ENCODE measurements around the gene RIC1. TPM values are rescaled to one million over a fixed set of nuclear protein-coding genes. Genes with fewer than 3 reads are reported as not detected.

RIC1 gene
- total and polyA plus RNA-seq, 2 of the 4 experiments (the other 2 are of a cell fraction) = 28.8 to 76.9 TPM

DNA sequence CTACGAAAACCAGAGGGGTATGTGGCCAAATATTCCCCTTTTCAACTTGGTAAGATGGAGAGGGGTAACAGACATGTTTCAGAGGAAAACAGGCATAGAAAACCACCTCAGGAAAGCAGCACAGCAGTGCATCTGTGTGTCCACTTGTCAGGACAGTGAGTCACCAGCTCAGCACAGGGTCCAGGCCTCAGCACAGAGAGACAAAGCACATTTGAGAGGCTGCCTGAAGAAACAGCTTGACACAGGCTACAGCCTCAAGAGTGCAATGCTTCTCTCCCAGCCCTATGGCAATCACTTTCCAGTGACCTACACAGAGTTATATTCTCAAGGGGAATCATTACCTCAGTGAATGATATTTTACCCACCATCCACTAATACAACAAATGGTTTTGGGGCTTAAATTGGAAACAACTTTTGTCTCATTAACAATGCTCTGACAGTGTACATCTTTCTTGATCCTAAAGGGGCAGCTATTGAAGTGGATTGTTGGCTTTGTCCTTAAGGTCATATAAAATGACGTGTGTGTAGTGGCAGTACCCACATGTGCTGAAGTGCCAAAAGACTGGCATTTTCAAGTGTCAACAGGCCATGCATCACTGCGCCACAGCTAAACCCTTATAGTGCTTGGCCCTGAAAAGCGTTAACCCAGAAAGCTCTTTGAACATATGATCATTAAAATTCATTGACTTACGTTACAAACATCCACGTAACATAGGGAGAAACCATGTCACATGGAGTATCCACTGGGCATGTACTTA is 157.6 kb downstream of the RIC1 start:
- Histone ChIP-seq H3K4me1 (ENCODE audit: control insufficient read depth, insufficient read depth, low read length) (peaks cover 9% of the 10 kb centered on the region), H3K23ac (ENCODE audit: low read depth, low read length) (no peak overlapping the region), H4K8ac (ENCODE audit: low read depth in 2 of 2, low read length in 2 of 2) (no peak overlapping the region), H3K36me3 (ENCODE audit: control insufficient read depth, insufficient read depth, low read length) (peaks cover 1% of the 10 kb centered on the region), H3K9ac (ENCODE audit: low read depth, low read length) (no peak overlapping the region), H2BK120ac (ENCODE audit: low read depth, low read length) (no peak overlapping the region), H4K91ac (ENCODE audit: insufficient read depth, low read depth, low read length) (no peak overlapping the region), H3K18ac (ENCODE audit: low read depth, low read length) (no peak overlapping the region), H3K14ac (replicated peaks; ENCODE audit: low read depth, low read length) (no peak overlapping the region), H3K4me2 (ENCODE audit: low read depth, low read length) (no peak overlapping the region), H3K4me3 (ENCODE audit: insufficient read depth, low read depth, low read length) (no peak overlapping the region), H2AFZ (replicated peaks; ENCODE audit: low read length, poor library complexity) (no peak overlapping the region), H3K9me1 (ENCODE audit: insufficient read depth, low read length) (peaks cover 11% of the 10 kb centered on the region; the same call in 1 of the 2 replicates), H3K27ac (ENCODE audit: insufficient read depth, low read length) (no peak overlapping the region), H3K9me3 (ENCODE audit: control insufficient read depth, insufficient read depth, low read length) (peaks cover 2% of the 10 kb centered on the region; the same call in 1 of the 2 replicates), H3K56ac (ENCODE audit: extremely low read depth, insufficient read depth, low read length) (no peak overlapping the region), H2BK20ac (ENCODE audit: low read depth, low read length) (no peak overlapping the region), H2AK9ac (replicated peaks; ENCODE audit: low read depth, low read length, poor library complexity) (no peak overlapping the region), H2AK5ac (ENCODE audit: low read depth, low read length) (no peak overlapping the region), H2BK15ac (ENCODE audit: low read depth, low read length) (no peak overlapping the region), H4K5ac (ENCODE audit: low read depth, low read length) (no peak overlapping the region), H3K79me1 (ENCODE audit: low read depth in 1 of 2, low read length in 2 of 2) (peaks cover 4 to 5% of the 10 kb centered on the region in 2 experiments; a peak in 3 of 4 replicates), H3K27me3 (ENCODE audit: control insufficient read depth, insufficient read depth, low read length) (no peaks in the 10 kb centered on the region), H2BK5ac (ENCODE audit: low read depth, low read length, poor library complexity, severe bottlenecking) (no peak overlapping the region), H3K4ac (ENCODE audit: low read depth, low read length) (no peak overlapping the region), H4K20me1 (ENCODE audit: insufficient read depth, low read length) (no peaks in the 10 kb centered on the region; the same call in 1 of the 2 replicates)
- 90% methylated on average over 3 of the region's 6 CpGs; no CpG with 5 or more reads in 1 of the 2 experiments for WGBS, 2 experiments (ENCODE audit: extremely low coverage in 2 of 2, insufficient read length in 1 of 2)
- in situ Hi-C loops (cut with MboI; ENCODE audit: low sequenced_read_pairs) = no loop called here
- POLR2A ChIA-PET (ENCODE audit: unreplicated experiment) = no interaction called here
- TSS peak; percentile 52 for BruUV-seq (replicated peaks)
- intact Hi-C loops (cut with micrococcal nuclease) = no loop called here
- DNase-seq (peak; percentile 61), ATAC-seq (ENCODE audit: low read depth) (peak; percentile 62)
- dilution Hi-C loops (cut with HindIII; ENCODE audit: low sequenced_read_pairs, unreplicated experiment) = no loop called here
- CTCF ChIA-PET = interaction anchor here (0.8 kb wide), 1 partner anchor 155 kb away, joined by 3 read pairs; no protein-coding TSS in a partner anchor
- TF ChIP-seq RCOR1 (IDR thresholded peaks at IDR 0.05; ENCODE audit: insufficient replicate concordance, low read length) (no peak), RFX5 (IDR thresholded peaks at IDR 0.05; ENCODE audit: low read depth, low read length) (no peak), BHLHE40 (IDR thresholded peaks at IDR 0.05; ENCODE audit: low read depth, low read length) (no peak), MXI1 (IDR thresholded peaks at IDR 0.05; ENCODE audit: borderline replicate concordance, low read depth, low read length) (no peak), FOS (IDR thresholded peaks at IDR 0.05; ENCODE audit: low read depth, low read length) (no peak), SMC3 (IDR thresholded peaks at IDR 0.05; ENCODE audit: low read depth, low read length) (no peak), MAZ (IDR thresholded peaks at IDR 0.05; ENCODE audit: borderline replicate concordance, low read depth, low read length) (no peak), NFE2L2 (IDR thresholded peaks at IDR 0.05; ENCODE audit: low read depth, low read length) (no peak), CEBPB (IDR thresholded peaks at IDR 0.05; ENCODE audit: low read depth, low read length) (no peak), ELK1 (IDR thresholded peaks at IDR 0.05; ENCODE audit: borderline replicate concordance, low read depth, low read length) (no peak), MAFK (IDR thresholded peaks at IDR 0.05; ENCODE audit: low read depth, low read length) (no peak), RAD21 (IDR thresholded peaks at IDR 0.05; ENCODE audit: low read length) (no peak), POLR2A (IDR thresholded peaks at IDR 0.05; ENCODE audit: low read depth, low read length) (no peak), CHD1 (IDR thresholded peaks at IDR 0.05; ENCODE audit: low read depth, low read length) (no peak)
- TF ChIP-seq, protein P1, sequence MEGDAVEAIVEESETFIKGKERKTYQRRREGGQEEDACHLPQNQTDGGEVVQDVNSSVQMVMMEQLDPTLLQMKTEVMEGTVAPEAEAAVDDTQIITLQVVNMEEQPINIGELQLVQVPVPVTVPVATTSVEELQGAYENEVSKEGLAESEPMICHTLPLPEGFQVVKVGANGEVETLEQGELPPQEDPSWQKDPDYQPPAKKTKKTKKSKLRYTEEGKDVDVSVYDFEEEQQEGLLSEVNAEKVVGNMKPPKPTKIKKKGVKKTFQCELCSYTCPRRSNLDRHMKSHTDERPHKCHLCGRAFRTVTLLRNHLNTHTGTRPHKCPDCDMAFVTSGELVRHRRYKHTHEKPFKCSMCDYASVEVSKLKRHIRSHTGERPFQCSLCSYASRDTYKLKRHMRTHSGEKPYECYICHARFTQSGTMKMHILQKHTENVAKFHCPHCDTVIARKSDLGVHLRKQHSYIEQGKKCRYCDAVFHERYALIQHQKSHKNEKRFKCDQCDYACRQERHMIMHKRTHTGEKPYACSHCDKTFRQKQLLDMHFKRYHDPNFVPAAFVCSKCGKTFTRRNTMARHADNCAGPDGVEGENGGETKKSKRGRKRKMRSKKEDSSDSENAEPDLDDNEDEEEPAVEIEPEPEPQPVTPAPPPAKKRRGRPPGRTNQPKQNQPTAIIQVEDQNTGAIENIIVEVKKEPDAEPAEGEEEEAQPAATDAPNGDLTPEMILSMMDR (conservative IDR thresholded peaks at IDR 0.05; ENCODE audit: low read depth, low read length) = no peak
